ENCODE results near the gene BIN2.

Gene BIN2

DNA sequence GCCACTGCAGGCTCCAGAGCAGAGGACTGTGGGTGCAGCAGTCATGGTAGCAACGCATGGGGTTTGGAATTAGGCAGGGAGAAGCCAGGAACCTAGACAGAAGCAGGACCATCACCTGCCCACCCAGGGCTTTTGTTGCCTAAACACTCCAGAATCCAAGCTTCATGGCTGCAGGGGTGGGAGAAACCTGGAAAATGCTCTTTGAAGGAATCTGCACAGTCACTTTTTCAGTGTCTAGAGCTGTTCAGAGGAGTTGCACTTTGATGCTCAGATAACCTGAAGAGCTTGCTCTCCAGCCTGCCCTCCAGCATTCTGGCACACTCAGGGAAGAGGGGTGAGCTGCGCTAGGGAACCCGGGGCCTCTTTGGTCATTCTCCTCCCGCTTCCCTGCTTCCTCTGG lies 24.1 kb upstream of the BIN2 start:
- TF ChIP-seq, protein P1, sequence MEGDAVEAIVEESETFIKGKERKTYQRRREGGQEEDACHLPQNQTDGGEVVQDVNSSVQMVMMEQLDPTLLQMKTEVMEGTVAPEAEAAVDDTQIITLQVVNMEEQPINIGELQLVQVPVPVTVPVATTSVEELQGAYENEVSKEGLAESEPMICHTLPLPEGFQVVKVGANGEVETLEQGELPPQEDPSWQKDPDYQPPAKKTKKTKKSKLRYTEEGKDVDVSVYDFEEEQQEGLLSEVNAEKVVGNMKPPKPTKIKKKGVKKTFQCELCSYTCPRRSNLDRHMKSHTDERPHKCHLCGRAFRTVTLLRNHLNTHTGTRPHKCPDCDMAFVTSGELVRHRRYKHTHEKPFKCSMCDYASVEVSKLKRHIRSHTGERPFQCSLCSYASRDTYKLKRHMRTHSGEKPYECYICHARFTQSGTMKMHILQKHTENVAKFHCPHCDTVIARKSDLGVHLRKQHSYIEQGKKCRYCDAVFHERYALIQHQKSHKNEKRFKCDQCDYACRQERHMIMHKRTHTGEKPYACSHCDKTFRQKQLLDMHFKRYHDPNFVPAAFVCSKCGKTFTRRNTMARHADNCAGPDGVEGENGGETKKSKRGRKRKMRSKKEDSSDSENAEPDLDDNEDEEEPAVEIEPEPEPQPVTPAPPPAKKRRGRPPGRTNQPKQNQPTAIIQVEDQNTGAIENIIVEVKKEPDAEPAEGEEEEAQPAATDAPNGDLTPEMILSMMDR (IDR thresholded peaks at IDR 0.05; ENCODE audit: low read length), result no peak
- TF ChIP-seq EZH2phosphoT487 (IDR thresholded peaks at IDR 0.05; ENCODE audit: low read length), result no peak
- no peaks in the 10 kb centered on the region for H3K27me3 ChIP-seq (replicated peaks; ENCODE audit: insufficient read depth, low read length)
- H3F3A ChIP-seq (ENCODE audit: insufficient read depth, low read length), result no peaks in the 10 kb centered on the region
- no peaks in the 10 kb centered on the region for H3K9me3 ChIP-seq (replicated peaks; ENCODE audit: insufficient read depth, low read length)
- no peak overlapping the region for H3K27ac ChIP-seq (ENCODE audit: low read length)
- H3K36me3 ChIP-seq (replicated peaks; ENCODE audit: insufficient read depth, low read length), result no peaks in the 10 kb centered on the region
- no peak overlapping the region for H3K4me2 ChIP-seq (ENCODE audit: low read depth, low read length)
- DNase-seq, result no peak
- no peaks in the 10 kb centered on the region for H3K4me1 ChIP-seq (ENCODE audit: low read length)
- no peak overlapping the region for H3K4me3 ChIP-seq (ENCODE audit: low read length)
- no peaks in the 10 kb centered on the region for H3K79me2 ChIP-seq (ENCODE audit: low read length)
- H3K9ac ChIP-seq (ENCODE audit: low read length), result no peak overlapping the region
- H3K9me2 ChIP-seq (replicated peaks; ENCODE audit: insufficient read depth, low read length), result no peaks in the 10 kb centered on the region
- H4K20me1 ChIP-seq (ENCODE audit: insufficient read depth, low read length), result no peaks in the 10 kb centered on the region
- H2AFZ ChIP-seq (ENCODE audit: low read length), result no peak overlapping the region

DNA sequence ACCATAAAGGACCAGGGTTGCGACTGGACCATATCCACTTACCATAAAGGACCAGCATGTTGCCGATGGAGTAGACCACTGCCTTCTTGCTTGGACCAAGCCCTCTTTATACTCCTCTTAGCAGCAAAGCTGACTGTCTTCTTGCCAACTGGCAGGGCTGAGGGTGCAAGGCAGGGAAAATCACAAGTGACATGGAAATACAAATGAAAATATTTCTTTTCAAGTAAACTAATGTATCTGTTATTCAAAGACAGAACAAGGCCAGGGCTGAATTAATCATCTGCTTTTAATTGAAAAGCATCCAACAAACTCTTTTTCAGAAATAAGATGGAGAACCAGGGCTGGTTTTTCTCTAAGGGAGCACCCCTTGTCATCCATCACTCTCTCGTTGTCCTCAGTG lies 22.6 kb upstream of the BIN2 start, which contains the start of gene CELA1:
CELA1 (minus strand) TSS at position 99 of the 400 bp plus-strand sequence; CDS start at position 58, 41 bp downstream.
- TF ChIP-seq, protein P1 (IDR thresholded peaks at IDR 0.05; ENCODE audit: low read length), result no peak
- no peak for TF ChIP-seq EZH2 (optimal IDR thresholded peaks at IDR 0.05; ENCODE audit: low read depth, low read length)
- no peak for TF ChIP-seq EZH2phosphoT487 (IDR thresholded peaks at IDR 0.05; ENCODE audit: low read length)
- no peak within 1 kb of the TSS for H2AFZ ChIP-seq (ENCODE audit: low read length)
- DNase-seq, result no peak
- no peaks in the 10 kb centered on the region for H3K9me3 ChIP-seq (replicated peaks; ENCODE audit: insufficient read depth, low read length)
- H4K20me1 ChIP-seq (ENCODE audit: insufficient read depth, low read length), result no peaks in the 10 kb centered on the region
- H3K9ac ChIP-seq (ENCODE audit: low read length), result no peak within 1 kb of the TSS
- no peaks in the 10 kb centered on the region for H3K27me3 ChIP-seq (replicated peaks; ENCODE audit: insufficient read depth, low read length)
- no peaks in the 10 kb centered on the region for H3K4me1 ChIP-seq (ENCODE audit: low read length)
- H3K9me2 ChIP-seq (replicated peaks; ENCODE audit: insufficient read depth, low read length), result no peaks in the 10 kb centered on the region
- H3K36me3 ChIP-seq (replicated peaks; ENCODE audit: insufficient read depth, low read length), result no peaks in the 10 kb centered on the region
- no peak within 1 kb of the TSS for H3K27ac ChIP-seq (ENCODE audit: low read length)
- H3F3A ChIP-seq (ENCODE audit: insufficient read depth, low read length), result no peaks in the 10 kb centered on the region
- H3K4me2 ChIP-seq (ENCODE audit: low read depth, low read length), result no peak within 1 kb of the TSS
- H3K4me3 ChIP-seq (ENCODE audit: low read length), result no peak within 1 kb of the TSS
- H3K79me2 ChIP-seq (ENCODE audit: low read length), result no peaks in the 10 kb centered on the region

DNA sequence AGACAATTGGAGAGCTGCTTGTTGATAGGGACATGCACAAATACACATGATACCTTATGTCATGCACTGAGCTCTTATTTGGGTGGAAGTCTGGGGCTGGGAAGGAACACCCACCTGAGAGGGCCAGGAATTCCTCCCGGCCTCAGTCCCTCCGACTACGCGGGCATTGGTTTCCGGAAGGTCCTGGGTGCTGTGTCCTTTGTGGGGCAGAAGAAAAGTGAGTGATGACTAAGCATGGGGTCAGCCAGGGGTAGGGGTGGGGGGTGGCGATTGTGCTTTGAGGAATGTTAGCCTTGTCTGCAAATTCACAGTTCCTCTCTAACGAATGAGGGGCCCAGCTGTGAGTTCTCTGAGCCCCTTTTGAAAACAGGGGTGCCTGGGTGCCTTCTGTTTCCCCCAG lies 21.7 kb upstream of the BIN2 start:
- no peaks in the 10 kb centered on the region for H3K27me3 ChIP-seq (replicated peaks; ENCODE audit: insufficient read depth, low read length)
- DNase-seq, result no peak
- no peak overlapping the region for H3K4me3 ChIP-seq (ENCODE audit: low read length)
- H3K4me2 ChIP-seq (ENCODE audit: low read depth, low read length), result no peak overlapping the region
- no peaks in the 10 kb centered on the region for H3K79me2 ChIP-seq (ENCODE audit: low read length)
- no peaks in the 10 kb centered on the region for H3K9me3 ChIP-seq (replicated peaks; ENCODE audit: insufficient read depth, low read length)
- H3F3A ChIP-seq (ENCODE audit: insufficient read depth, low read length), result no peaks in the 10 kb centered on the region
- no peaks in the 10 kb centered on the region for H4K20me1 ChIP-seq (ENCODE audit: insufficient read depth, low read length)
- H2AFZ ChIP-seq (ENCODE audit: low read length), result no peak overlapping the region
- H3K9me2 ChIP-seq (replicated peaks; ENCODE audit: insufficient read depth, low read length), result no peaks in the 10 kb centered on the region
- H3K9ac ChIP-seq (ENCODE audit: low read length), result no peak overlapping the region
- H3K27ac ChIP-seq (ENCODE audit: low read length), result no peak overlapping the region
- H3K4me1 ChIP-seq (ENCODE audit: low read length), result peaks cover 4% of the 10 kb centered on the region; the same call in 1 of the 2 replicates
- H3K36me3 ChIP-seq (replicated peaks; ENCODE audit: insufficient read depth, low read length), result no peaks in the 10 kb centered on the region
- TF ChIP-seq EZH2phosphoT487 (IDR thresholded peaks at IDR 0.05; ENCODE audit: low read length) (no peak), EZH2 (optimal IDR thresholded peaks at IDR 0.05; ENCODE audit: low read depth, low read length) (no peak)
- TF ChIP-seq, protein P1 (IDR thresholded peaks at IDR 0.05; ENCODE audit: low read length), result no peak

Measured in MM.1S (cell line).